HG03066 (cell line): Measurements from ENCODE around the gene SCIN.
"Not testable (repeated sequence)": the region's sequence is repeated elsewhere in the genome, so short reads cannot be mapped to it uniquely, and the experiment has no call there.

Source experiments
- ATAC-seq: cut with Tn5 transposase; IDR thresholded peaks from one replicate; pipeline ENCODE4 v1.9.1; 2021; ENCODE audit warnings: low read depth; ENCODE audit not compliant: unreplicated experiment

The SCIN gene

DNA sequence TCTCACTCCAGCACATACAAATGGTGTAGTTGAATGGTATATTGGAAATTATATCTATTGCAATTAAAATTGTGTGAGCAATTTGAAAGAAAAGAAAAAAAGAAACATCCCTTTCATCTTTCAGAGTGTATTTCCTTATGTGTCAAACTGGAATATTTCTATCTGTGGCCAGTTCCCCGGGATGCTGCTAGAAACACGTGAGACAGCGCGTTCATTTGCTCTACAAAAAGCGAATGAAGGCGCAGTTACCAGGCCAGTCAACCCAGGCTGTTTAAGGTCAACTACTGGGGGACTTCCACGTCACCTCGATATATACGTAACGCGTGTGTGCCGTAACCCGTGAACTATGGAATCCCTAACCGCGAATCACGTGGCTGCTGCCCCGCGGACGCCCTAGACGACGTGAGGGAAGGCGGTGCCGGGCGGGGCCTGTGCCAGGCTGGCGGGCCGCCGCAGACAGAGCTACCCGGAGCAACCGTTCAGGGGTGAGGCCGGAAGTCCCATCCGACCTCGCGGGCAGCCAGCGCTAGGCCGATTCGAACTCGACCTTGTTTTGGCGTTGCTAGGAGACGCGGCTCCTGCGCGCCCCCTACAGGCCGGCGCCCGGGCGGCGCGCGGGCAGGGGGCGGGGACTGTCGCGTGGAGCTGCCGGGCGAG lies 115.8 kb downstream of the SCIN start:
- ATAC-seq = peak; percentile 73

GRCh38 chr7:12686891-12687717 lies 116.6 kb downstream of the SCIN start, which contains the start of gene ARL4A:
ARL4A (plus strand) TSS chr7:12687633; CDS start chr7:12688255, 622 bp downstream.
- ATAC-seq = peak; percentile 85

- ATAC-seq = no peak
Measured at GRCh38 chr7:12687718-12688171, 117.2 kb downstream of the SCIN start.

DNA sequence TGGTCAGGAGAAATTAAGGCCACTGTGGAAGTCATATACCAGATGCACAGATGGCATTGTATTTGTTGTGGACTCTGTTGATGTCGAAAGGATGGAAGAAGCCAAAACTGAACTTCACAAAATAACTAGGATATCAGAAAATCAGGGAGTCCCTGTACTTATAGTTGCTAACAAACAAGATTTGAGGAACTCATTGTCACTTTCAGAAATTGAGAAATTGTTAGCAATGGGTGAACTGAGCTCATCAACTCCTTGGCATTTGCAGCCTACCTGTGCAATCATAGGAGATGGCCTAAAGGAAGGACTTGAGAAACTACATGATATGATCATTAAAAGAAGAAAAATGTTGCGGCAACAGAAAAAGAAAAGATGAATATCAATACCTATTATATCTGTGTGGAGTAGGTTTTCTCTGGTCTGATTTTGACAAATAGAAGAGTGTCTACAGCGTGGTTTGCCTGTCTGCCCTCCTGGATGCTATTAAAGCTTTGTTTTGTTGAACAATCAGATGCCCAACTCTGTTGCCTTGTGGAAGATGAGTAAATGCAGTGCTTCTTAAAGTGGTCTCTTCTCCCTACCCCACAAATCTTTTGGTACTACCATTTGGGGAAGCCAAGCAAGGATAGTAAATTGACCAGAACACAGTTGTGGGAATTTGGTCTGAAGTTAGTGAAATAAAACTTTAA lies 118.1 kb downstream of the SCIN start:
- ATAC-seq = not testable (repeated sequence)

DNA sequence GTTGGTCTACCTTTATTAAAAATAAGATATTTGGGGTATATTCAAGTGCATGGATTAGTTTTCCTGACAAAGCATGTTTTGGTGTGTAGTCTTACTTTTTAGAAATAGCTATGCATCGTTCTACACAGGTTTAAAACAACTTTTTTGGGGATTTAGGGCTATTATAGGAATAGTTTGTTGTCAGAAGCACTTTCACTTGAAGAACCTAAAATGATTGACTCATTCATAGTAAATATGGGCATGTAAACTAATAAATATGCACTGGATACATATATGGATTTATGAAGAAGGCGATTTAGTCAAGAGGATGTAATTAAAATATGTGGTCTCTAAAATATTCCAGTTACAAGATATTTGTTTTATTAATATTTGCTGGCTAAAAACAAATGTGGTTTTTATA lies 118.9 kb downstream of the SCIN start:
- no peak for ATAC-seq

GRCh38 chr7:12690041-12690878 lies 119.7 kb downstream of the SCIN start:
- no peak for ATAC-seq

- ATAC-seq = not testable (repeated sequence)
Measured at GRCh38 chr7:12691388-12691787, 120.9 kb downstream of the SCIN start.

DNA sequence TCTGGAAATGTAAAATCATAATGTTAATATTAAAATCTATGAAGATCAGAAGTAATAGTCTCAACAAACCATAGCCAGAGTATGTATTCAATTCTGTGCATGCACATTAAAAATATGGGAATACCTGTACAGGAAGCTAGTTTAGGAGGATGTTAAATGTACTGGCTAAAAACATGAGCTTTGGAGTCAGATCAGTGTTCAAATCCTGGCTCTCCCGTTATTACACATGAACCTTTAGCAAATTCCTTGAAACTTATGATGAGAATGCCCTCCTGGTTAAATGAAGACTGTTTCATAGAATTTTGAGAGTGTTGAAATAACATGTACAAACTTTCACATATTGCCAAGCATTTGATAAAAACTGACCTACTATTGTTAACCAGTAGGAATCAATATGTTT lies 121.5 kb downstream of the SCIN start:
- ATAC-seq = no peak

GRCh38 chr7:12692479-12693259 lies 122.1 kb downstream of the SCIN start:
- ATAC-seq = no peak

DNA sequence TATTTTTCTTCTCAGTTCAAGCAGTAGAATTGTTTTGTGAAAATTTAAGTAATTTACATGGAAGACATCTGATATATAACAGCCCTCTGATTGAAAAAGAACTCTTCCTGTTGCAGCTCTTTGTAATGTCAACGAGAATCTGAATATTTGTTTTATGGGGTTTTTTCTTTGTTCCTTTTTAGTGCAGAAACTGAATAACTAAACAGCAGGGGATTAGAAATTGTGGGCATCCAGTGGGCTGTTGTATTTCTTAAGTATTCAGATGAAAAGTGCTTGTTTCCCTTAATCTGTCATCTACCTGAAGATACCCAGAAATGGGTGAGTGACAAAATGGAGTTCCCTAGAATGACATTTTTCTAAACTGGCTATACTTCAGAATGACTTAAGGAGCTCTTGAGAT lies 124.3 kb downstream of the SCIN start:
- no peak for ATAC-seq

- no peak for ATAC-seq
Measured at GRCh38 chr7:12695965-12696364, 125.4 kb downstream of the SCIN start.

DNA sequence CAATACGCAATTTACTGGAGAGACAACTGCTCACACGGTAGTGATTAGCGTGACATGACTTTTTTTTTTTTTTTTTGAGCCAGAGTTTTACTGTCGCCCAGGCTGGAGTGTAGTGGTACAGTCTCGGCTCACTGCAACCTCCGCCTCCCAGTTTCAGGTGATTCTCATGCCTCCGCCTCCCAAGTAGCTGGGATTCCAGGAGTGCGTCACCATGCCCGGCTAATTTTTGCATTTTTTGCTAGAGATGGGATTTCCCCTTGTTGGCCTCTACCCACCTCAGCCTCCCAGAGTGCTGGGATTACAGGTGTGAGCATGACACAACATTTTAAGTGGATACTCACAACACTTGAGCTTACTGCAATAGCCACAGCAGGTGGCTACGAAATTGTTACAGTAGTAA lies 128.8 kb downstream of the SCIN start:
- no peak for ATAC-seq

- ATAC-seq = no peak
Measured at GRCh38 chr7:12701433-12701832, 130.9 kb downstream of the SCIN start.

GRCh38 chr7:12703881-12704280 lies 133.4 kb downstream of the SCIN start:
- ATAC-seq = no peak

- no peak for ATAC-seq
Measured at GRCh38 chr7:12705878-12706277, 135.4 kb downstream of the SCIN start.

GRCh38 chr7:12706900-12707536 lies 136.5 kb downstream of the SCIN start:
- no peak for ATAC-seq

DNA sequence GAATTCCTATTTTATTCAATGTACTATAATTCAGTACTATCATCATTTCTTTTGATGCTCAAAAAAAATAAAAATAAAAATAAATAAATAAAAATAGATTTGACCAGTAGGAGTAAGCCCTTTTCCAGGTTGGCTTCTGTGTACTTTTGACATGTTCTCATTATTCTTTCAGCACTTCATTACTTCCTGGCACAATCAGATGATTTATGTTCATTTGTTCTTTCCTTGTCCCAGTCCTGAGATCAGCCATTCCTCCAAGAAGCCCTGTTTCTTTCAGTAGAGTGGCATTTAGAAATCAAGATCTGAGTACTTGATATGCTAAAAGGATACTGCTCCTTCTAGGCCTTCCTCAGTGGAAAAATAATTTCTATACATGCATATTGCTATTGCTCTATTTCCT lies 137.8 kb downstream of the SCIN start:
- no peak for ATAC-seq
